Ovary (tissue), 9 donors: ENCODE results near the gene NXPH3. TPM values are rescaled to one million over a fixed set of nuclear protein-coding genes. Genes with fewer than 3 reads are reported as not detected.

Source experiments
- DNase-seq, 5 donors: peaks; one replicate each; pipeline ENCODE4 v3.0.0-alpha.2; 2019 to 2020
- H3K27ac ChIP-seq, 2 donors: fragments of 200-600 bp; one replicate each; pipeline versions ENCODE4 v1.5.1 to v1.8.0; 2019 to 2022
- H3K27me3 ChIP-seq: fragments of 200-600 bp; one replicate; pipeline ENCODE4 v1.8.0; 2022
- H3K36me3 ChIP-seq: fragments of 200-600 bp; sonication (generic); one replicate; pipeline ENCODE4 v1.5.1; 2019
- H3K4me1 ChIP-seq: one replicate; pipeline ENCODE4 v1.8.1; 2013; ENCODE audit warnings: mild to moderate bottlenecking, moderate library complexity; ENCODE audit not compliant: insufficient read depth
- H3K4me3 ChIP-seq: fragments of 200-600 bp; sonication (generic); one replicate; pipeline ENCODE4 v1.5.1; 2017
- H3K9me3 ChIP-seq, 2 donors: fragments of 200-600 bp in 1 of 2; sonication (generic) in 1 of 2; one replicate each; pipeline versions ENCODE4 v1.5.1 to v1.8.1; 2013 to 2019; ENCODE audit warnings: mild to moderate bottlenecking in 1 of 2, moderate library complexity in 1 of 2
- EP300 ChIP-seq: sonication (generic); formaldehyde crosslinking; IDR thresholded peaks from one replicate; pipeline ENCODE4 v1.6.1; 2017; ENCODE audit warnings: antibody characterized with exemption
- POLR2A ChIP-seq: fragments of 450-650 bp; IDR thresholded peaks from one replicate; pipeline ENCODE4 v1.6.1; 2017; ENCODE audit warnings: antibody characterized with exemption, mild to moderate bottlenecking, moderate library complexity
- WGBS, 3 donors: extraction: QIAGEN DNeasy Blood & Tissue Kit in 1 of 3; methylation state at CpG; one replicate each; pipeline versions ENCODE4 v1.1.5 to v1.1.7; 2013 to 2017; 5-methylcytosine and 5-hydroxymethylcytosine counted together
- intact Hi-C, 4 donors: fragments of 100-400 bp; cut with DNase I; formaldehyde crosslinking; loops; one replicate each; pipeline versions ENCODE4 v1.11.0 to v1.15.1; 2022 to 2023
- polyA plus RNA-seq, 2 donors: library from polyadenylated mRNA; stranded (reverse); fragments of 200-250 nt in 1 of 2; fragments of 350-450 nt in 1 of 2; fragmentation: Illumina TruSeq in 1 of 2; extraction: RNeasy Lipid Tissue Mini Kit (QIAGEN cat#74804) in 1 of 2; gene quantifications; one replicate each; pipeline ENCODE4 v1.2.3, GENCODE V29; 2013 to 2014
- total RNA-seq, 7 donors: library from RNA; depleted of rRNA in 2 of 7; stranded (reverse); fragments of >200 nt in 2 of 7; fragmentation: NEBNext Ultra II Directional in 3 of 7; extraction: Animal tissue kit (Norgen Biotek cat#: 25700) in 3 of 7; gene quantifications; one replicate each; pipeline versions ENCODE4 v1.1.0 to v1.2.4, GENCODE V29; 2016 to 2023
- TF ChIP-seq, protein P1 (sequence below), 3 donors: fragments of 450-650 bp in 2 of 3; fragments of 200-600 bp in 1 of 3; IDR thresholded peaks; one replicate each; pipeline versions ENCODE4 v1.5.1 to v1.8.0; 2016 to 2022; ENCODE audit warnings: antibody characterized with exemption in 3 of 3, mild to moderate bottlenecking in 1 of 3
- donor health status: DM: no; HTN: no; CAD: no; lungs with moderate emphysema.
- donor health status: DM: no; HTN: no; CAD: no.
- donor health status: Bipolar disorder and iron deficiency.
- donor health status: DM: yes; HTN: yes; CAD: no.
- donor health status: DM: no; HTN: no; CAD: no.
- donor health status: DM: yes; HTN: yes; CAD: no.

The NXPH3 gene
- total and polyA plus RNA-seq, 9 donors: 1.2 to 26.0 (median 10.7) TPM

- no peaks in the 10 kb centered on the region for H3K4me1 ChIP-seq
- no peaks in the 10 kb centered on the region for H3K9me3 ChIP-seq
- DNase-seq: peak in 1 of 5 donors; percentile 34
- H3K36me3 ChIP-seq: no peaks in the 10 kb centered on the region
- H3K27ac ChIP-seq: no peak overlapping the region
- intact Hi-C loops: no loop called here
- H3K27me3 ChIP-seq: no peaks in the 10 kb centered on the region
- TF ChIP-seq POLR2A (no peak), EP300 (no peak)
- TF ChIP-seq, protein P1, sequence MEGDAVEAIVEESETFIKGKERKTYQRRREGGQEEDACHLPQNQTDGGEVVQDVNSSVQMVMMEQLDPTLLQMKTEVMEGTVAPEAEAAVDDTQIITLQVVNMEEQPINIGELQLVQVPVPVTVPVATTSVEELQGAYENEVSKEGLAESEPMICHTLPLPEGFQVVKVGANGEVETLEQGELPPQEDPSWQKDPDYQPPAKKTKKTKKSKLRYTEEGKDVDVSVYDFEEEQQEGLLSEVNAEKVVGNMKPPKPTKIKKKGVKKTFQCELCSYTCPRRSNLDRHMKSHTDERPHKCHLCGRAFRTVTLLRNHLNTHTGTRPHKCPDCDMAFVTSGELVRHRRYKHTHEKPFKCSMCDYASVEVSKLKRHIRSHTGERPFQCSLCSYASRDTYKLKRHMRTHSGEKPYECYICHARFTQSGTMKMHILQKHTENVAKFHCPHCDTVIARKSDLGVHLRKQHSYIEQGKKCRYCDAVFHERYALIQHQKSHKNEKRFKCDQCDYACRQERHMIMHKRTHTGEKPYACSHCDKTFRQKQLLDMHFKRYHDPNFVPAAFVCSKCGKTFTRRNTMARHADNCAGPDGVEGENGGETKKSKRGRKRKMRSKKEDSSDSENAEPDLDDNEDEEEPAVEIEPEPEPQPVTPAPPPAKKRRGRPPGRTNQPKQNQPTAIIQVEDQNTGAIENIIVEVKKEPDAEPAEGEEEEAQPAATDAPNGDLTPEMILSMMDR (IDR thresholded peaks at IDR 0.05): no peak
- 89 to 93% (median 93%) methylated on average over 5 of the region's 5 CpGs for WGBS, 3 donors
- no peak overlapping the region for H3K4me3 ChIP-seq
These were observed 7.6 kb downstream of the NXPH3 start for GRCh38 chr17:49583226-49583625.

DNA sequence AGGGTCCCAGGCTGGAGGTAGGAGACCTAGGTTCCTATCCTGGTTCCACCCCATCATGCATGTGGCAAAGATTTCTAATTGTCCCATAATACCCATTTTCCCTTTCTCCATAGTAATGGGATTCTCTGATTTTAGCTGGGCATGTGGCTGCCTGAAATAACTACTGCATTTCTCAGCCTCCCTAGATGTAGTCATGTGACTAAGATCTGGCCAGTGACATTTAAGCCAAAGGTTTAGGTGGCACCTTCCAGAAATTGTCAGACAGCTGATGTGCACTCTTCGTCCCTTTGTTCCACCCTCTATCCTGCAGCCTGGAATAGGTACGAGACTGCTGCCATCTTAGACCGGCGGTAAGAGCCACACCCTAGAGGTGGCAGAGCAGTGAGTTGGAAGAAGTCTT lies 8.2 kb downstream of the NXPH3 start:
- TF ChIP-seq, protein P1 (IDR thresholded peaks at IDR 0.05): no peak
- TF ChIP-seq POLR2A (no peak), EP300 (no peak)
- intact Hi-C loops: no loop called here
- no peaks in the 10 kb centered on the region for H3K36me3 ChIP-seq
- H3K4me3 ChIP-seq: no peak overlapping the region
- DNase-seq: no peak
- no peaks in the 10 kb centered on the region for H3K9me3 ChIP-seq
- no peak overlapping the region for H3K27ac ChIP-seq
- no peaks in the 10 kb centered on the region for H3K27me3 ChIP-seq
- WGBS, 3 donors: 92 to 96% (median 95%) methylated on average over 4 of the region's 4 CpGs
- no peaks in the 10 kb centered on the region for H3K4me1 ChIP-seq

DNA sequence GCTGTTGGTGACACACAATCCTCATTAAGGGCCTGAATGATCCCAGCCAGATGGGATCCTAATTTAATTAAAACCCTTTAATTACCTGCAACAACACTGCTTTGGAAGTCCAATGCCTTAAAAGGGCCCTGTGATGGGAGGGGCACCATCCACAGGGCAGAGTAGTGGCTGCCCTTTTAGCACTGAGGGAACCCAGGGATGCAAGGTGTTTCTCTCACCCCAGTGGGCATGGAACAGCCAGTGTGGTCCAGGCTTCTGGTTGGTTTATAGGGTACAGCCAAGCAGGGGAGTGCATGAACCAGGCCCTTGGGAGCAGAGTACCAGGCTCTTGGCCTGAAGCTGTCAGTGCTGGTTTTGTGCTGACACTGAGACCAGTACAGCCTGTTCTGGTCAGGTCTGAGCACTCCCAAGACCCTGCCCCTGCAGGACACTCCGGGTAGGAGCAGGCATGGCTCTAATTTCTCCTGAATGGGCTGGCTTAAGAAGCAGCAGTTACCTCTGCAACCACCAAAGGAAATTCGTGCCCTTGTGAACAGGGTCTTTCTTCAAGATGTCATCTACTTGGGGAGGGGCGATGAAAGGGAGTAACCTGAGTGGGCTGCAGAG lies 9.9 kb downstream of the NXPH3 start:
- Histone ChIP-seq H3K9me3 (no peaks in the 10 kb centered on the region), H3K27ac (no peak overlapping the region), H3K4me1 (no peaks in the 10 kb centered on the region), H3K36me3 (no peaks in the 10 kb centered on the region), H3K4me3 (no peak overlapping the region), H3K27me3 (no peaks in the 10 kb centered on the region)
- TF ChIP-seq EP300 (no peak), POLR2A (no peak)
- TF ChIP-seq, protein P1 (IDR thresholded peaks at IDR 0.05): no peak
- intact Hi-C loops: no loop called here
- no peak for DNase-seq
- WGBS, 3 donors: 64 to 72% (median 67%) methylated on average over 3 of the region's 3 CpGs

DNA sequence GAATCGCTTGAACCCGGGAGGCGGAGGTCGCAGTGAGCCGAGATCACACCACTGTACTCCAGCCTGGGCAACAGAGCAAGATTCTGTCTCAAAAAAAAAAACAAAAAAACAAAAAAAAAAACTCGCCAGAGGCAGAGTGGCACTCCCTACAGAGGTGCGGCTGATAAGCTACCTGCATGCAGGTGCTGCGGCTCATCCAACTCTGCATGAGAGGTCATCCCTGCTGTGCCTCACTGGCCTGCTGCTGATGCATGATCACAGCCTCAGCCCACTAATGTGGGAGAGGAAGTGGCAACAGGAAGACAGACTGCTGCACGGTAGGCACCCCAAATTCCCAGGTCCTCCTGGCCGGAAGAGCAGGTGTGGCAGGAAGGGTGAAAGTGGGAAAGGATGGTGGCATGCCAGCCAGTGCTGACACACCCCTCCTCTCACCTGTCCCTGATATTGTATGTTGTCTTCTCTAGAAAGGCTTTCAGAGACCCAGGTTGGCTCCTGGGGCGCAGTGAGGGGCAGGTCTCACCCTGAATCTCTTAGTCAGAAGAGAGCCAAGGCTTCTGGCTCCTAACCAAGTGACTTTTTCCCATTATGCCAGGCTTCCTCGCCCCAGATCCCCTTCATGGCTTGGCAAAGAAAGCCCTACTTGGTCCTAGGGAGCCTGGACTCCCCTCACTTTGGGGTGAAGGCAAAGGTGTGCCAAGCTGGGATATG lies 11.8 kb downstream of the NXPH3 start:
- WGBS, 3 donors: 86 to 89% (median 89%) methylated on average over 12 of the region's 12 CpGs
- no peak overlapping the region for H3K27ac ChIP-seq
- H3K4me3 ChIP-seq: no peak overlapping the region
- intact Hi-C loops: no loop called here
- no peaks in the 10 kb centered on the region for H3K4me1 ChIP-seq
- H3K9me3 ChIP-seq: no peaks in the 10 kb centered on the region
- H3K36me3 ChIP-seq: no peaks in the 10 kb centered on the region
- no peaks in the 10 kb centered on the region for H3K27me3 ChIP-seq
- no peak for DNase-seq
- no peak for TF ChIP-seq POLR2A
- TF ChIP-seq, protein P1 (IDR thresholded peaks at IDR 0.05): no peak
- no peak for TF ChIP-seq EP300
